Fibroblast of lung (primary cell): ENCODE measurements around the gene FCSK. TPM values are rescaled to one million over a fixed set of nuclear protein-coding genes. Genes with fewer than 3 reads are reported as not detected.
A peak's percentile ranks its signal among the peaks of the same experiment; 100 is the strongest.

Experiments used
- DNase-seq, 2 donors: peaks; one replicate each; pipeline versions ENCODE4 v3.0.0 to v3.0.0-alpha.2; 2010; ENCODE audit warnings: low read depth in 2 of 2
- H2AFZ ChIP-seq: 2 replicates; pipeline ENCODE4 v1.5.1; 2012; ENCODE audit warnings: low read length, control low read depth, inconsistent platforms
- H3K27ac ChIP-seq: 2 replicates; pipeline ENCODE4 v1.5.1; 2011; ENCODE audit warnings: low read length, control low read depth; ENCODE audit not compliant: insufficient read depth
- H3K27me3 ChIP-seq: 2 replicates; pipeline ENCODE4 v1.5.1; 2011; ENCODE audit warnings: mild to moderate bottlenecking, low read length; ENCODE audit not compliant: control insufficient read depth, insufficient read depth
- H3K36me3 ChIP-seq: 2 replicates; pipeline ENCODE4 v1.5.1; 2011; ENCODE audit warnings: low read length; ENCODE audit not compliant: control insufficient read depth, insufficient read depth
- H3K4me1 ChIP-seq: 2 replicates; pipeline ENCODE4 v1.5.1; 2011; ENCODE audit warnings: low read length; ENCODE audit not compliant: control insufficient read depth, insufficient read depth; ENCODE audit errors: extremely low read depth
- H3K4me2 ChIP-seq: 2 replicates; pipeline ENCODE4 v1.5.1; 2011; ENCODE audit warnings: low read length, control low read depth; ENCODE audit not compliant: insufficient read depth; ENCODE audit errors: extremely low read depth
- H3K4me3 ChIP-seq, 4 experiments: fragments of 200-600 bp in 1 of 4; sonication (generic) in 1 of 4; replicated peaks in 1 of 4; 2 replicates each; pipeline ENCODE4 v1.5.1; 2011 to 2016; ENCODE audit warnings: low read length in 4 of 4, low read depth in 3 of 4, mild to moderate bottlenecking in 3 of 4, control low read depth in 2 of 4, inconsistent platforms in 1 of 4, mixed read lengths in 1 of 4; ENCODE audit not compliant: insufficient read depth in 1 of 4; ENCODE audit errors: control extremely low read depth in 1 of 4
- H3K79me2 ChIP-seq: 2 replicates; pipeline ENCODE4 v1.5.1; 2012; ENCODE audit warnings: mild to moderate bottlenecking, low read length, inconsistent platforms; ENCODE audit not compliant: control insufficient read depth, insufficient read depth
- H3K9ac ChIP-seq: 2 replicates; pipeline ENCODE4 v1.5.1; 2011; ENCODE audit warnings: mild to moderate bottlenecking, low read length, control low read depth; ENCODE audit not compliant: insufficient read depth
- H3K9me3 ChIP-seq: 2 replicates; pipeline ENCODE4 v1.5.1; 2012; ENCODE audit warnings: low read depth, low read length; ENCODE audit not compliant: control insufficient read depth, insufficient read depth
- H4K20me1 ChIP-seq: 2 replicates; pipeline ENCODE4 v1.5.1; 2011; ENCODE audit warnings: low read length; ENCODE audit not compliant: control insufficient read depth, insufficient read depth; ENCODE audit errors: extremely low read depth
- CTCF ChIP-seq, 2 donors: IDR thresholded peaks in 1 of 2; conservative IDR thresholded peaks in 1 of 2; 1 replicate in 1 of 2; 2 replicates in 1 of 2; pipeline ENCODE4 v1.5.1; 2011 to 2012; ENCODE audit warnings: low read length in 2 of 2, control low read depth in 1 of 2, inconsistent platforms in 1 of 2, low read depth in 1 of 2, mild to moderate bottlenecking in 1 of 2
- EZH2 ChIP-seq: IDR thresholded peaks from 2 replicates; pipeline ENCODE4 v1.5.1; 2012; ENCODE audit warnings: low read length, control low read depth, mild to moderate bottlenecking; ENCODE audit errors: missing control alignments
- polyA plus RNA-seq, 2 donors: library from polyadenylated mRNA; depleted of rRNA in 1 of 2; stranded (reverse) in 1 of 2; unstranded in 1 of 2; fragments of >200 nt; gene quantifications; 2 replicates each; pipeline ENCODE4 v1.2.1, GENCODE V29; 2011 to 2012; ENCODE audit warnings: missing spikeins in 1 of 2
- total RNA-seq: library from RNA; depleted of rRNA; stranded (reverse); fragments of >200 nt; gene quantifications from 2 replicates; pipeline ENCODE4 v1.2.1, GENCODE V29; 2014

The FCSK gene
- total and polyA plus RNA-seq, 2 donors (not counting 1 experiment from before 2014, with no cell fraction given), result 4.9 to 13.5 TPM

- Histone ChIP-seq H3K4me3 (peak overlapping the region in 1 of 4 experiments; percentile 17), H3K27ac (peak overlapping the region; percentile 81), H3K4me1 (peaks cover 23% of the 10 kb centered on the region), H3K36me3 (no peaks in the 10 kb centered on the region), H3K27me3 (no peaks in the 10 kb centered on the region), H3K79me2 (peaks cover 17% of the 10 kb centered on the region), H3K9ac (peak overlapping the region; percentile 32), H3K4me2 (peak overlapping the region; percentile 68), H4K20me1 (peaks cover 1% of the 10 kb centered on the region), H2AFZ (peak overlapping the region; percentile 4), H3K9me3 (no peaks in the 10 kb centered on the region)
- no peak for TF ChIP-seq CTCF (conservative IDR thresholded peaks at IDR 0.05 in 1 of 2, IDR thresholded peaks at IDR 0.05 in 1 of 2; ENCODE audit: low read depth in 1 of 2, low read length in 2 of 2)
- peak; percentile 93 to 96 for DNase-seq
These were observed 26.0 kb upstream of the FCSK start for GRCh38 chr16:70428178-70428998.

GRCh38 chr16:70429888-70430666, 24.3 kb upstream of the FCSK start:
- Histone ChIP-seq H3K4me2 (no peak overlapping the region), H3K36me3 (peaks cover 4% of the 10 kb centered on the region), H3K27ac (no peak overlapping the region), H3K4me3 (no peak overlapping the region), H2AFZ (no peak overlapping the region), H3K4me1 (peaks cover 34% of the 10 kb centered on the region), H3K9me3 (no peaks in the 10 kb centered on the region), H3K9ac (no peak overlapping the region), H3K27me3 (no peaks in the 10 kb centered on the region), H4K20me1 (peaks cover 1% of the 10 kb centered on the region), H3K79me2 (peaks cover 25% of the 10 kb centered on the region)
- no peak for DNase-seq
- TF ChIP-seq CTCF (conservative IDR thresholded peaks at IDR 0.05 in 1 of 2, IDR thresholded peaks at IDR 0.05 in 1 of 2; ENCODE audit: low read depth in 1 of 2, low read length in 2 of 2), result no peak
- no peak for TF ChIP-seq EZH2
